ENCODE measurements around the gene OTOG. TPM values are rescaled to one million over a fixed set of nuclear protein-coding genes. Genes with fewer than 3 reads are reported as not detected.
A peak's percentile ranks its signal among the peaks of the same experiment; 100 is the strongest.

OTOG gene
- total RNA-seq, 1 experiment from 2014 or later = 0.35 TPM

GRCh38 chr11:17635551-17635938, 88.5 kb downstream of the OTOG start:
- H3K27me3 Mint-ChIP-seq (ENCODE audit: low read depth) = peaks cover 4% of the 10 kb centered on the region
- Histone ChIP-seq H2AK5ac (ENCODE audit: insufficient read length, low read length) (no peak overlapping the region), H4K5ac (ENCODE audit: insufficient read length, low read depth, low read length) (no peak overlapping the region), H2AFZ (ENCODE audit: low read length) (no peak overlapping the region), H2BK5ac (ENCODE audit: insufficient read length, low read length) (no peak overlapping the region), H3K4me1 (ENCODE audit: insufficient read depth, low read length) (no peaks in the 10 kb centered on the region), H4K8ac (replicated peaks; ENCODE audit: insufficient read length, low read depth, low read length) (no peak overlapping the region), H2BK15ac (ENCODE audit: low read depth, low read length) (no peak overlapping the region), H3K23ac (ENCODE audit: insufficient read length, low read depth, low read length) (no peak overlapping the region), H3K14ac (ENCODE audit: insufficient read depth, low read length) (no peak overlapping the region), H3K4me2 (ENCODE audit: insufficient read depth, insufficient read length, low read length) (no peak overlapping the region), H3K27me3 (ENCODE audit: insufficient read depth, low read length) (no peaks in the 10 kb centered on the region), H4K91ac (ENCODE audit: insufficient read length, low read depth, low read length) (no peak overlapping the region), H3K27ac (ENCODE audit: insufficient read length, low read depth, low read length) (no peak overlapping the region), H3T11ph (ENCODE audit: low read length) (no peak overlapping the region), H3K79me2 (ENCODE audit: insufficient read depth, low read length) (no peaks in the 10 kb centered on the region), H2BK12ac (ENCODE audit: insufficient read length, low read depth, low read length) (no peak overlapping the region), H2BK120ac (ENCODE audit: low read depth, low read length, poor library complexity, severe bottlenecking) (no peak overlapping the region), H3K9me3 (ENCODE audit: control insufficient read depth, low read depth, low read length) (no peaks in the 10 kb centered on the region), H3K9ac (ENCODE audit: extremely low read depth, insufficient read length, low read length) (no peak overlapping the region), H2BK20ac (ENCODE audit: low read depth, low read length, poor library complexity, severe bottlenecking) (no peak overlapping the region), H3K18ac (ENCODE audit: insufficient read length, low read depth, low read length) (no peak overlapping the region), H3K4ac (ENCODE audit: low read depth, low read length) (no peak overlapping the region), H3K23me2 (ENCODE audit: insufficient read length, low read depth, low read length, poor library complexity, severe bottlenecking) (no peaks in the 10 kb centered on the region), H4K20me1 (ENCODE audit: control insufficient read depth, insufficient read depth, insufficient read length) (no peaks in the 10 kb centered on the region), H3K56ac (ENCODE audit: insufficient read length, low read depth, low read length) (no peak overlapping the region), H3K79me1 (ENCODE audit: insufficient read depth, low read depth, low read length, poor library complexity, severe bottlenecking) (no peaks in the 10 kb centered on the region)
- DNase-seq = no peak
- no peaks in the 10 kb centered on the region for H3K36me3 Mint-ChIP-seq (ENCODE audit: insufficient read depth in 1 of 3, low read depth in 3 of 3)
- no CpG with 5 or more reads among the region's 9 CpGs for WGBS (ENCODE audit: extremely low coverage, insufficient read length, low lambda C conversion rate)
- H3K4me1 Mint-ChIP-seq = peaks cover 0 to 5% of the 10 kb centered on the region in 2 experiments; a peak in 2 of 4 replicates
- no peak overlapping the region for H3K27ac Mint-ChIP-seq
- TF ChIP-seq CTCF (conservative IDR thresholded peaks at IDR 0.05) = peak; percentile 55
- H3K4me3 Mint-ChIP-seq = no peak overlapping the region
- H3K9me3 Mint-ChIP-seq = no peaks in the 10 kb centered on the region
